ENCODE measurements around the gene SPATA12. TPM values are rescaled to one million over a fixed set of nuclear protein-coding genes. Genes with fewer than 3 reads are reported as not detected.

The SPATA12 gene
- total RNA-seq, 1 donor from 2014 or later = not detected

- intact Hi-C loops (cut with DNase I) = no loop called here
- DNase-seq = no peak
- ATAC-seq (ENCODE audit: poor library complexity) = peak; percentile 65
Measured at GRCh38 chr3:57048052-57048671, 12.3 kb upstream of the SPATA12 start.

- DNase-seq (no peak), ATAC-seq (ENCODE audit: poor library complexity) (no peak)
- intact Hi-C loops (cut with DNase I) = no loop called here
Measured at GRCh38 chr3:57048728-57049127, 11.7 kb upstream of the SPATA12 start.

DNA sequence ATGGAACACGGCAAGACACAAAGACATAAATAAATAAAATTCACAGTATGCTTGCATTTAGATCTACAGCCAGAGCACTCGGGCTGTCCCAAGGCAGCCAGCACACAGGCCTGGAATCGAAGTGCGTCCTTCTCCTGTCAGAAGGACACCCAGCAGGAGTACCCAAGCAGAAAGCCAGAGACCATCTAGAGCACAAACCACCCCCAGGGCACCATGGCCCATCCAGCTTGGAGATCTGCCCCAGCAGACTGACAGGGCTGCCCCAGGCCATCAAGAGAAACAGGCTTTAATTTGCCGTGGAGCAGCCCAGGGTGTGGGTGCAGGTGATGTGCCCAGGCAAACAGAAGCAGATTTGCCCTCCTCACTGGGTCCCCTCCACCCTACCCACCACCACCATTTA is 7.8 kb upstream of the SPATA12 start:
- DNase-seq = no peak
- ATAC-seq (ENCODE audit: poor library complexity) = no peak
- intact Hi-C loops (cut with DNase I) = no loop called here

GRCh38 chr3:57053122-57053521 is 7.3 kb upstream of the SPATA12 start:
- intact Hi-C loops (cut with DNase I) = no loop called here
- no peak for DNase-seq
- ATAC-seq (ENCODE audit: poor library complexity) = no peak

DNA sequence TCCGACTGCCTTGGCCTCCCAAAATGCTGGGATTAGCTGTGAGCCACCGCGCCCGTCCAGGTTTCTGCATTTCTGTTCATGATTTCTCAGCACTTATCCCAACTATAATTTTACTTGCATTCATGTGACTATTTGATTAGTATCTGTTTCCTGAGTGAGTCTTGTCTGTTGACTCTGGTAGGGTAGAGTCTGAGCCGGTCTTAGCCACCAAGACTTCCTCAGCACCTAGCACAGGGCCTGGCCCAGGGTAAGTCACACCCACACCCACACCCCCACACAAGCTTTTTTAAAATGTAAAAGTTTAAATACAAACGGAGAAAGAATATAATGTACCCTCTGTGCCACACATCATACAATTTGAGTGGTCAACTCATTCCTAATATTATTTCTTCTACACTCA is 3.1 kb upstream of the SPATA12 start:
- ATAC-seq (ENCODE audit: poor library complexity) (no peak), DNase-seq (no peak)
- intact Hi-C loops (cut with DNase I) = no loop called here

DNA sequence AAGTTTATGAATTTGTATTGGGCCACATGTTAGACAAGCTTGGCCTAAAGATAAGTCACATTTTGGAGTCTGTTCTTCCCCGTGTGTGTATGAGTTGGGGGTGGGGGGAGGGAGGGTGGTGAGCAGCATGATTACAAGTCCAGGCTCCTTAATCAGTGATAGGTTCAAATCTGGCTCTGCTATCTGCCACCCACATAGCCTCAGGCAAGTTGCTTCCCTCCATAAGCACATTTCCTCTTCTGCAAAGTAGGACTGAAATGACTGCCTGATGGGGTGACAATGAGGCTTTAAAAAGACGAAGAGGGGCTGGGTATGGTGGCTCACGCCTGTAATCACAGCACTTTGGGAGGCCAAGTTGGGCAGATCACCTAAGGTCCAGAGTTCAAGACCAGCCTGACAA is 1.1 kb upstream of the SPATA12 start:
- no peak for DNase-seq
- no peak for ATAC-seq (ENCODE audit: poor library complexity)
- intact Hi-C loops (cut with DNase I) = no loop called here

DNA sequence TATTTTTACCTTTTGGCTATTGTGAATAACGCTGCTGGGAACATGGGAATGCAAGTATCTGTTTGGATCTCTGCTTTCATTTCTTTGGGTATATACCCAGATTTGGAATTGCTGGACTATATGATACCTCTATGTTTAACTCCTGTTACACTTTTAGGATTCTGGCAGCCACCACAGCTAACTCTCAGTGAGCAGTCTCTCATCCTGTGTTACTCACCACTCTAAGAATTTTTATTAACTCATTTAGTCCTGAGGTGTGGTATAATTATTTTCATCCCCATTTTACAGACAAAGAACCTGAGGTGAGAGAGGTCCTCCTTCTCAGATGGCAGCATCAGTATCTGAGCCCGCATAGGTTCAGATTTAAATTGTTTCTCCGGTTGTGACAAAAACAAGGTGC is 1.1 kb downstream of the SPATA12 start:
- no peak for ATAC-seq (ENCODE audit: poor library complexity)
- DNase-seq = no peak
- intact Hi-C loops (cut with DNase I) = no loop called here

DNA sequence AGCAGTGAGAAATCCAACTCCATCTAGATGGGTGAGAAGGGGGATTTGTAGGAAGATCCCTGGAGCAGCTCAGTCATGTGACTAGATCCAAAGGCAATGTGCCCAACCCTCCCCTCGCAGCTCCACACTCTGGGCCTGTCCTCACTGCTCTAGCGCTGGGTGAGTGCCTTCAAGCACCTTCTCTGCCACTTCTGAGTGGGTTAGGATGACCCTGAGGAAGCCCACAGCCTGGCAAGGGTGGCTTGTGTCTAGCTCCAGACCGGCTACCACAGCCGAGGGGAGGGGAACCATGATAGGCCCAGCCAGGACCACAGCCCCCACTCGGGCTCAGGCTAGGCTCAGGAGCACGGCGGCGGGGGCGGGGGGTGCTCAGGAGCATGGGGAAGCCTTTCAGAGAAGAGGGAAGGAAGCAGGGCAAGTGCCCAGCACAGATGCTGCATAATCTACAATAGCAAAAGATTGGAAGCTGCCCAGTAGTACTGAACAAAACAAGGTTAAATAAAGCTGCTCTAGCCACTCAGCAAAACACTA is 1.7 kb downstream of the SPATA12 start:
- intact Hi-C loops (cut with DNase I) = no loop called here
- peak; percentile 60 for ATAC-seq (ENCODE audit: poor library complexity)
- DNase-seq = peak; percentile 45

- ATAC-seq (ENCODE audit: poor library complexity) (peak; percentile 26), DNase-seq (no peak)
- intact Hi-C loops (cut with DNase I) = no loop called here
Measured at GRCh38 chr3:57063032-57063431, 2.6 kb downstream of the SPATA12 start.

- no peak for ATAC-seq (ENCODE audit: poor library complexity)
- intact Hi-C loops (cut with DNase I) = no loop called here
- no peak for DNase-seq
Measured at GRCh38 chr3:57064001-57064400, 3.5 kb downstream of the SPATA12 start.

DNA sequence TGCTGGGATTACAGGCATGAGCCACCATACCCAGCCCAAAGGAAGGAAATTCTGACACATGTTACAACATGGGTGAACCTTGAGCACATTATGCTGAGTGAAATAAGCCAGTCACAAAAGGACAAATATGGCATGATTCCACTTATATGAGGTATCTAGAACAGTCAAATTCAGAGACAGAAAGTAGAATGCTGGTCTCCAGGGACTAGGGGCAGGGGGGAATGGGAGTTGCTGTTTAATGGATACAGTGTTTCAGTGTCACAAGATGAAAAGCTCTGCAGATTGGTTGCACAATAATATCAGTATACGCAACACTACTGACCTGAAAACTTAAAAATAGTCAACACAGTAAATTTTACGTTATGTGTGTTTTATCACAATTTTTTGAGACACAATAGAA is 4.1 kb downstream of the SPATA12 start:
- DNase-seq (no peak), ATAC-seq (ENCODE audit: poor library complexity) (no peak)
- intact Hi-C loops (cut with DNase I) = no loop called here

DNA sequence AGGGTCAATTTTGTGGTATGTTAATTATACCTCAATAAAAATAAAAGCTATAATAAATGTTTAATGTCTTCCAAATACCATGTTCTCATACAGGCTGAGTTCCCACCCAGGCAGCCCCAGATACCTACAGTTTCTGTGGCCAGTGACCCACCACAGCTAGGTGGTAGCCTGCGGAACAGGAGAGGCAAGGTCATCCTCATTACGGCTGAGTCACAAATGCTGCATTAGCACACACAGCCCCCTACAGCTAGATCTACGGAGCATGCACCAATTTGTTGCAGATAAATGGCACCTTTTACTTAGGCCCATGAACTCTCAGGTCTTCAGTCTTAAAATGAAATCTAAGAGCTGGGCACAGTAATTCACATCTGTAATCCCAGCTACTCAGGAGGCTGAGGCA is 5.1 kb downstream of the SPATA12 start:
- no peak for DNase-seq
- no peak for ATAC-seq (ENCODE audit: poor library complexity)
- intact Hi-C loops (cut with DNase I) = no loop called here

GRCh38 chr3:57066471-57066870 is 6.0 kb downstream of the SPATA12 start:
- no peak for DNase-seq
- intact Hi-C loops (cut with DNase I) = no loop called here
- ATAC-seq (ENCODE audit: poor library complexity) = no peak

DNA sequence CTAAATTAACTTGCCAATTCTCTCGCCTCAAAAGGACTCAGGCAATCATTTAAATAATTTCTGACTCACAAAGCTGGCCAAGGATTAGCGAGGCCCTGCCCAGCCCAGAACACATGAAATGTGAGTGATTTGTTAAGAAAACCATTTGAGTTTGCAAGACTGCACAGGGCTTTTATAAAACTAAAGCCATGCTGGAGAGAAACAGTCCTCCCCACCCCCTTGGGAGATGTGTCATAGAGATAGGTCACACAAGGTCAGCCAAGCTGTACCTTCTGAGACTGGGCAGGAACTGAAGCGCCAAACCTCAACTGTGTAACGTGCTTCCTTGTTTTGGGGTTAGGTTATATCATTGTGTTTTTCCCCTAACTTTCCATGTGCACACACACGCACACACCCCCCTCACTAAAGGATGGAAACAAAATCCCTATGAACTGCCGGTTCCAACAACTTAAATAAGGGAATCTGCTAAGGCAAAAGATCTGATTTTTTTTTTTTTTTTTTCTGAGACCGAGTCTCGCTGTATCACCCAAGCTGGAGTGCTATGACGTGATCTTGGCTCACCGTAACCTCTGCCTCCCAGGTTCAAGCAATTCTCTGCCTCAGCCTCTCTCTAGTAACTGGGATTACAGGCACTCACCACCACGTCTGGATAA is 8.1 kb downstream of the SPATA12 start:
- ATAC-seq (ENCODE audit: poor library complexity) (peak; percentile 93), DNase-seq (peak; percentile 63)
- intact Hi-C loops (cut with DNase I) = no loop called here

DNA sequence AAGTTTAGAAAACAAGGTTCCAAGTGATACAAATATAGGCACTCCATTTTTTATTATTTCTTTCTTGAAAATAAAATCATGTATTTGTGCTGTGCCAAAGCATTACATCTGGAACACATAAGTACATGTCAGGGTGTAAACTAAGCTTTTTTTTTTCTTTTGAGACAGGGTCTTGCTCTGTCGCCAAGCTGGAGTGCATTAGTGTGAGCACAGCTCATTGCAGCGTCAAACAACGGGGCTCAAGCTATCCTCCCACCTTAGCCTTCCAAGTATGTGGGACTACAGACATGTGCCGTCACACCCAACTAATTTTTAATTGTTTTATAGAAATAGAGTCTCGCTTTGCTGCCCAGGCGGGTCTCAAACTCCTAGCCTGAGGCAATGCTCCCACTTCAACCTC is 9.0 kb downstream of the SPATA12 start:
- intact Hi-C loops (cut with DNase I) = no loop called here
- DNase-seq (no peak), ATAC-seq (ENCODE audit: poor library complexity) (no peak)

DNA sequence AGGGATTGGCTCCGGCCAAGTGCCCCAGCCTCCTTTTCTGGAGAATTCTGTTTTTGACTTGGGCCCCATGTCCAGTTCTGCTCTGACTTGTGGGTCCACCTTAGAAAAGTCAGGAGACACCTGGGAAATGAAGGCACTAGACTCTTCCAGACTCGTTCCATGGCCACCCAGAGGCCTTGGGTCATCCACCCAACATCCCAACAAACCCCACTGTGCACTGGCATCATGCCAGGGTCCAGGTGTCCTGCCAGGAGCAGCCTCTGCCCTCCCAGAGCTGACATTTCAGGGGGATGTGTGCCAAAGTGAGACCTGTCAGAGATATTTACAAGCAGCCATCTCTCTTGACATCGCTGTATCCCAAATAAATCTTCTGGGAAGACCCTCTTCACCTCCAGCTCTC is 13.2 kb downstream of the SPATA12 start:
- DNase-seq (no peak), ATAC-seq (ENCODE audit: poor library complexity) (no peak)
- intact Hi-C loops (cut with DNase I) = no loop called here

DNA sequence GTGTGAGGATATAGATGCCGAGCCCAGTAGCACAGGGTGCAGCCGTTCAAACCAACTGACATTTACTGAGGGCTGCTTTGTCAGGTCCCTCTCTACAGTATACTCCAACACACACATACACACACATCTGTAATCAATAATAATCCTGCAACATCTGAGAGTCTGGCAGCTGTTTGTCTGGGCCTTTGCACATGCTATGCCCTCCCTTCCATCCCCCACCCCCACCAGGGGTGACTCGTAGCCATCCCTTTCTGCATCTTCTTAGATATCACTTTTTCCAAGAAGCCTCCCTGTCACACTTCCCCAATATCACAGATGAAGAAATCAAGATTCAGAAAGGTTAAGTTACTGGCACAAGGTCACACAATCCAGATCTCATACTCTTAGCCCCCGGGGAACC is 13.7 kb downstream of the SPATA12 start:
- no peak for ATAC-seq (ENCODE audit: poor library complexity)
- intact Hi-C loops (cut with DNase I) = no loop called here
- no peak for DNase-seq

GRCh38 chr3:57076422-57076951 is 16.0 kb downstream of the SPATA12 start:
- DNase-seq = no peak
- intact Hi-C loops (cut with DNase I) = loop anchor here (5.0 kb wide), 1 partner anchor 79 kb away; no protein-coding TSS in a partner anchor
- no peak for ATAC-seq (ENCODE audit: poor library complexity)

- ATAC-seq (ENCODE audit: poor library complexity) (no peak), DNase-seq (no peak)
- intact Hi-C loops (cut with DNase I) = loop anchor here (5.0 kb wide), 1 partner anchor 80 kb away; no protein-coding TSS in a partner anchor
Measured at GRCh38 chr3:57077630-57078343, 17.3 kb downstream of the SPATA12 start.

GRCh38 chr3:57078344-57078634 is 17.8 kb downstream of the SPATA12 start:
- peak; percentile 68 for ATAC-seq (ENCODE audit: poor library complexity)
- intact Hi-C loops (cut with DNase I) = loop anchor here (5.0 kb wide), 1 partner anchor 81 kb away; no protein-coding TSS in a partner anchor
- DNase-seq = no peak

Measured in Right ventricle myocardium superior (tissue), 1 donor.